Duodenal mucosa (tissue), 2 donors: Measurements from ENCODE around the gene NFAT5.
A peak's percentile ranks its signal among the peaks of the same experiment; 100 is the strongest.
"Not testable (repeated sequence)": the region's sequence is repeated elsewhere in the genome, so short reads cannot be mapped to it uniquely, and the experiment has no call there.

Experiments used
- H3K27ac ChIP-seq: one replicate; pipeline ENCODE4 v1.7.0; 2013; ENCODE audit warnings: low read depth, low read length
- H3K27me3 ChIP-seq, 2 donors: one replicate each; pipeline ENCODE4 v1.7.0; 2013; ENCODE audit warnings: low read length in 2 of 2, control low read depth in 1 of 2; ENCODE audit not compliant: insufficient read depth in 2 of 2, control insufficient read depth in 1 of 2
- H3K36me3 ChIP-seq, 2 donors: one replicate each; pipeline ENCODE4 v1.7.0; 2013; ENCODE audit warnings: low read length in 2 of 2, control low read depth in 1 of 2; ENCODE audit not compliant: insufficient read depth in 2 of 2, control insufficient read depth in 1 of 2
- H3K4me1 ChIP-seq, 2 donors: one replicate each; pipeline ENCODE4 v1.7.0; 2013; ENCODE audit warnings: low read length in 2 of 2, control low read depth in 1 of 2; ENCODE audit not compliant: insufficient read depth in 2 of 2, control insufficient read depth in 1 of 2
- H3K4me3 ChIP-seq, 2 donors: one replicate each; pipeline ENCODE4 v1.7.0; 2013; ENCODE audit warnings: low read length in 2 of 2, low read depth in 1 of 2
- H3K9ac ChIP-seq, 2 donors: one replicate each; pipeline ENCODE4 v1.7.0; 2013; ENCODE audit warnings: low read length in 2 of 2, low read depth in 1 of 2
- H3K9me3 ChIP-seq, 2 donors: one replicate each; pipeline ENCODE4 v1.7.0; 2013; ENCODE audit warnings: low read length in 2 of 2, control low read depth in 1 of 2; ENCODE audit not compliant: control insufficient read depth in 1 of 2

NFAT5 gene, protein sequence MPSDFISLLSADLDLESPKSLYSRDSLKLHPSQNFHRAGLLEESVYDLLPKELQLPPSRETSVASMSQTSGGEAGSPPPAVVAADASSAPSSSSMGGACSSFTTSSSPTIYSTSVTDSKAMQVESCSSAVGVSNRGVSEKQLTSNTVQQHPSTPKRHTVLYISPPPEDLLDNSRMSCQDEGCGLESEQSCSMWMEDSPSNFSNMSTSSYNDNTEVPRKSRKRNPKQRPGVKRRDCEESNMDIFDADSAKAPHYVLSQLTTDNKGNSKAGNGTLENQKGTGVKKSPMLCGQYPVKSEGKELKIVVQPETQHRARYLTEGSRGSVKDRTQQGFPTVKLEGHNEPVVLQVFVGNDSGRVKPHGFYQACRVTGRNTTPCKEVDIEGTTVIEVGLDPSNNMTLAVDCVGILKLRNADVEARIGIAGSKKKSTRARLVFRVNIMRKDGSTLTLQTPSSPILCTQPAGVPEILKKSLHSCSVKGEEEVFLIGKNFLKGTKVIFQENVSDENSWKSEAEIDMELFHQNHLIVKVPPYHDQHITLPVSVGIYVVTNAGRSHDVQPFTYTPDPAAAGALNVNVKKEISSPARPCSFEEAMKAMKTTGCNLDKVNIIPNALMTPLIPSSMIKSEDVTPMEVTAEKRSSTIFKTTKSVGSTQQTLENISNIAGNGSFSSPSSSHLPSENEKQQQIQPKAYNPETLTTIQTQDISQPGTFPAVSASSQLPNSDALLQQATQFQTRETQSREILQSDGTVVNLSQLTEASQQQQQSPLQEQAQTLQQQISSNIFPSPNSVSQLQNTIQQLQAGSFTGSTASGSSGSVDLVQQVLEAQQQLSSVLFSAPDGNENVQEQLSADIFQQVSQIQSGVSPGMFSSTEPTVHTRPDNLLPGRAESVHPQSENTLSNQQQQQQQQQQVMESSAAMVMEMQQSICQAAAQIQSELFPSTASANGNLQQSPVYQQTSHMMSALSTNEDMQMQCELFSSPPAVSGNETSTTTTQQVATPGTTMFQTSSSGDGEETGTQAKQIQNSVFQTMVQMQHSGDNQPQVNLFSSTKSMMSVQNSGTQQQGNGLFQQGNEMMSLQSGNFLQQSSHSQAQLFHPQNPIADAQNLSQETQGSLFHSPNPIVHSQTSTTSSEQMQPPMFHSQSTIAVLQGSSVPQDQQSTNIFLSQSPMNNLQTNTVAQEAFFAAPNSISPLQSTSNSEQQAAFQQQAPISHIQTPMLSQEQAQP (N-terminal part only)

DNA sequence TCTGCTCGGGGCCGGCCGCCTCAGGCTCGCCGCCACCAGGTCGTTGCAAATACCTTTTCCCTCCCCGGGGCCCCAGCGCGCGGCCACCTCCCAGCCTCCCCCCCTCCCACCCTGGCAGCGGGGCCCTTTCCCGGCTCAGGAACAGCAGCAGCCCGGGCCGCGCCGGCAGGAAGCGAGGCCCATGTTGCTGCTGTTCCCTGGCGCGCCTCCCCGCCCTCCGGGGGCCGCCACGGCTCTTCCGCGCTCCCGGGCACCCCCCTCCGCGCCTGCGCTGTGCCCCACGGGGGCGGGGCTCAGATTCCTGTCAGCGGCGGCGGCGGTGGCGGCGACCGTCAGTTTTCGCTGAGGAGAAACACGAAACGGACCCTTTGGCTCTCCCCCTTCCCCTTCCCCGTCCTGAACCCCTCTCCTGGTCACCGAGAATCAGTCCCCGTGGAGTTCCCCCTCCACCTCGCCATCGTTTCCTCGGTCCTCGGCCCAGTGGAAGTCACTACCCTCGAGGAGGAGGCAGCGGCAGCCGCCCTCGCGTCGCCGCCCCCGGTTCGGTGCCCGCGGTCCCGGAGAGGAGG lies at the start of gene NFAT5:
Gene NFAT5, plus strand, starts transcription at position 296 of the 569 bp plus-strand sequence. CDS start 336 bp downstream, outside the sequence.
- peak within 1 kb of the TSS; percentile 98 for H3K27ac ChIP-seq
- H3K27me3 ChIP-seq: no peaks in the 10 kb centered on the region
- peak within 1 kb of the TSS; percentile 82 to 91 for H3K4me3 ChIP-seq
- peak within 1 kb of the TSS; percentile 92 to 95 for H3K9ac ChIP-seq
- H3K9me3 ChIP-seq: no peaks in the 10 kb centered on the region
- H3K36me3 ChIP-seq: no peaks in the 10 kb centered on the region
- peaks cover 11 to 26% of the 10 kb centered on the region in 2 donors for H3K4me1 ChIP-seq

DNA sequence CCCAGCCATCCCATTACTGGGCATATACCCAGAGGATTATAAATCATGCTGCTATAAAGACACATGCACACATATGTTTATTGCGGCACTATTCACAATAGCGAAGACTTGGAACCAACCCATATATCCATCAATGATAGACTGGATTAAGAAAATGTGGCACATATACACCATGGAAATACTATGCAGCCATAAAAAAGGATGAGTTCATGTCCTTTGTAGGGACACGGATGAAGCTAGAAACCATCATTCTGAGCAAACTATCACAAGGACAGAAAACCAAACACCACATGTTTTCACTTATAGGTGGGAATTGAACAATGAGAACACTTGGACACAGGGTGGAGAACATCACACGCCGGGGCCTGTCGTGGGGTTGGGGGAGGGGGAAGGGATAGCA lies 47.9 kb upstream of the NFAT5 start:
- H3K4me3 ChIP-seq, H3K27me3 ChIP-seq, H3K36me3 ChIP-seq, H3K9ac ChIP-seq, H3K27ac ChIP-seq, H3K4me1 ChIP-seq, H3K9me3 ChIP-seq: not testable (repeated sequence)

DNA sequence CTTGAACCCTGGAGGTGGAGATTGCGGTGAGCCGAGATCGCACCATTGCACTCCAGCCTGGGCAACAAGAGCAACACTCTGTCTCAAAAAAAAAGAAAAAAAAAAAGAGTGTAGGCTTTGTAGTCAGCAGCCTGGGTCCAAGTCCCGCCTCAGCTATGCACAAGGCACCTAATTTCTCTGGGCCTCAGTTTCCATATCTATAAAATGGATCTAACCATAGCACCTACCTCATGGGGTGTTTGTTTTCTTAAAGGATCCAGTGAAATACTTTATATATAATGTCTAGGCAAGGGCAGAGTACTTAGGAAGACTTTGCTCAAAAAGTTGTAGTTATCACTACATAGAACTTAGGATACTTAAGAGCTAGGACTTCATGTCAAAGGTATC lies 45.4 kb upstream of the NFAT5 start:
- Histone ChIP-seq H3K4me1 (peaks cover 0 to 4% of the 10 kb centered on the region in 2 donors), H3K36me3 (no peaks in the 10 kb centered on the region), H3K4me3 (no peak overlapping the region), H3K27ac (no peak overlapping the region), H3K27me3 (no peaks in the 10 kb centered on the region), H3K9ac (no peak overlapping the region), H3K9me3 (no peaks in the 10 kb centered on the region)

DNA sequence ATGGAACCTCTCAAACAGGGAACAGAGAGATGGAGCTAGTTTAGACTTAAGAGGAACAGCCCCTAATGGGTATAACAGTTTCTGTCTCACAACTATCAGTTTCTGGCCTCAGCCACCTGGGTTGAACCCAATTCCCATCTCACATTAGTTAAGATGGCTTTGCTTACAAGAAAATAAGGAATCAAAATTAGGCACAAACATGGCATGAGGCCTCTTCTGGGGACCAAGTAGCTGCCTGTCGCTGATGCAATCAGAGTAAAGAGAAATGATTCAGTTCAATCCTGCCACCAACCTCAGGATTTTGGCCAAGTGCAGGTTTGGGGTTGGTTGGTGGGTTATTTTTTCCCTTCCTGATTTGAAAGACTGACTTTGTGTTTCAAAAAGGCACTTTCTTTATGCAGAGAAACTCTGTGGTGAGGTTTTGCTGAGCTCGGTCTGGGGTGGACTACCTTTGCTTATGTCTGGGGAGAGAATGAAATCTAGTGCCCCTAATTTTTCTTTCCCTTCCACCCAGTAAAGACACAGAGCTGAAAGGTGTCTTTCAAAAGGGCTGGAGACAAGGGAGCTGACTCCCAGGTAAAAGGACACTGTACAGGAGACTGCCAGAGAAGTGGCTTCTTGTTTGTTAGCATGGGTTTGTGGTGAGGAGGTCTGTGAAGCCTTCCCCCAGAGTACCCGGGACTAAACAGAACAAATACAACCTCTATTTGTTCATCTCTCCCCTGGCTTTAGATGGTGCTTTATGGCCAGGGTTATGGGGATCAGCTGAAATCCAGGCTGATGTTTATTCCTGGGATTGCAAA lies 44.8 kb upstream of the NFAT5 start:
- Histone ChIP-seq H3K4me1 (peaks cover 0 to 4% of the 10 kb centered on the region in 2 donors), H3K9ac (no peak overlapping the region), H3K27ac (no peak overlapping the region), H3K36me3 (no peaks in the 10 kb centered on the region), H3K27me3 (no peaks in the 10 kb centered on the region), H3K9me3 (no peaks in the 10 kb centered on the region), H3K4me3 (no peak overlapping the region)

DNA sequence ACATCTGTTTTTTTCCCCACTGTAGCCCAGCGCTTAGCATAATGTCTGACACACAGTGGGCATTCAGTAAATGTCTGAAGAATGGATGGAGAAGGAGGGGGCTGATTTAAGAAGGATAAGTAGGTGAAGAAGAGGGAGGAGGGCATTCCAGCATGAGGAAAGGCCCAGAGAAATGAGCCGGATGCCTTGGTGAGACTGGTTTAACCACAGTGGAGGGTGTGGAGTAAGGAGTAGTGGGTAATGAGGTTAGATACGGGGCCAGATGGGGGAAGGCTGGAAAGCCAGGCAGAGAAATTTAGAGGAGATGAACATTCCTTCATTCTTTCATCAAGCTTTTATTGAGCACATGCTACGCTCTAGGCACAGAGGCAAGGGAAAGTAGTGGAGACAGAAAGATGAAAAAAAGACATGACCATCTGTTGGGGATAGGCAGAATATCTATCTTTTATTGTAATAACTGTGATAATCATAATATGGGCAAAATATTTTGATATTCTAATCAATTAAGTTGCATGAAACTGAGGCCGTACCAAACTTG lies 43.7 kb upstream of the NFAT5 start:
- Histone ChIP-seq H3K27ac (no peak overlapping the region), H3K4me1 (peaks cover 0 to 4% of the 10 kb centered on the region in 2 donors), H3K4me3 (no peak overlapping the region), H3K9me3 (no peaks in the 10 kb centered on the region), H3K27me3 (no peaks in the 10 kb centered on the region), H3K36me3 (no peaks in the 10 kb centered on the region), H3K9ac (no peak overlapping the region)

DNA sequence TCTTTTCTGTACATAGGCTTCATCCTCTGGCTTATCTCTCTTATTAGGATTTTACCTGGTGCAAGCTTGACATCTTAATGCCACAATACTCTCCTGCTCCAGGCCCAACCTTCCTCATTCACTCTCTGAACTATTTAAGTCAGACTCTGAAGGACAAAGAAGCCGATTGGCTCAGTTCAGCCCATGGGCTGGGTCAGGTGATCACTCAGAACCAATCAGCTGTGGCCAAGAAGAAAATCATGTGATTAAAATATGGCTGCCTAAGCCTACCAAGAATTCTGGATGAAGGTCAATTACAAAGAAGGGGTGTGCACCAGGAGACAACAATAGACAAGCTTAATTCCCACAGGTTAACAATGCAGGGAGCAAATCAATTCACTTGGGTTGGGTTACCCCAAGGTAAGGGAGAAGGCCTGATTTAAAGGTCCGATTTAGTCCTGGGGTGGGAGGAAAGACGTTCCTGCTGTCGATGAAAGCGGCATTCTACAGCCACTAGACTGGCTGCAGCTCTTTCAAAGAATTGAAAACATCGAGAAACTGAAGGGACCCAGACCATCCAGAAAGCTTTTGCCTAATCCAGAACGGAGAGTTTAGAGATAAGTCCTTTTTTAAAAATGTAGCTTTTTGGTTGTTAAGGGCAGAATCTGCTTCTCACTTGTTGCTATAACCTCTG lies 42.9 kb upstream of the NFAT5 start:
- no peak overlapping the region for H3K4me3 ChIP-seq
- H3K36me3 ChIP-seq: no peaks in the 10 kb centered on the region
- no peak overlapping the region for H3K9ac ChIP-seq
- peaks cover 0 to 4% of the 10 kb centered on the region in 2 donors for H3K4me1 ChIP-seq
- H3K9me3 ChIP-seq: no peaks in the 10 kb centered on the region
- H3K27me3 ChIP-seq: no peaks in the 10 kb centered on the region
- H3K27ac ChIP-seq: no peak overlapping the region

DNA sequence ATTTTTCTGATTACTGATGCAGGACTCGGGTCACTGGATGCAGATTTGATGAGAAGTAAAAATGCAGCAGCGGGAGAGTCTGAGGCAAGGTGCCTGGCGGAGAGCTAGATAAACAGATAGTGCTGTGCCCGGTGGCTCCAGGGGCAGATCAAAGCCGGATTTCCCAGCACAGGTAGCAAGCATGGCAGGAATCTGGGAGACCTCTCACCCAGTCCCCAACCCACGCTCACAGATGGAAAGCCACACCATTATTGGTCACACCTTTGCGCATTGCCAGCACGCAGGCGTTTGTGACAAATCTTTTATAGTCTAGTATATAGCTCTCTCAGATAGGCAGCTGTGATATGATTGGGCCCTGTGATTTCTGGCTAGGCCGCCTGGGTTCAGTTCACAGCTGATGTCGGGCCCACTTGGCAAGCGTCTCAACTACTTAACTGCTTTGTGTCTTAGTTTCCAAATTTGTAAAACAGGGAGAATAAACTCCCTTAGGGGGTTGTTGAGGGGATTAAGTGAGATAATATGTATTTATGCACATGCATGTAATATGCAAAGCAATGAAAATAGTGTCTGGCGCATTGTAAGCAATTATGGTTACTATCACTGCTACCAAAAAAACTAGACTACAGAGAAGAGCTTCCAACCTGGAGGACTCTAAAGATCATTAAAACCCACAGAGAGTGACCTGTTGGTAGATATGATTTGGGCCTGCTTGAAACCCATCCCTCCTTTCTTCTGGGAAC lies 42.0 kb upstream of the NFAT5 start:
- H3K4me1 ChIP-seq: peaks cover 0 to 4% of the 10 kb centered on the region in 2 donors
- peak overlapping the region in 1 of 2 donors; percentile 6 for H3K4me3 ChIP-seq
- H3K27me3 ChIP-seq: no peaks in the 10 kb centered on the region
- no peaks in the 10 kb centered on the region for H3K36me3 ChIP-seq
- H3K9me3 ChIP-seq: no peaks in the 10 kb centered on the region
- H3K27ac ChIP-seq: no peak overlapping the region
- no peak overlapping the region for H3K9ac ChIP-seq

DNA sequence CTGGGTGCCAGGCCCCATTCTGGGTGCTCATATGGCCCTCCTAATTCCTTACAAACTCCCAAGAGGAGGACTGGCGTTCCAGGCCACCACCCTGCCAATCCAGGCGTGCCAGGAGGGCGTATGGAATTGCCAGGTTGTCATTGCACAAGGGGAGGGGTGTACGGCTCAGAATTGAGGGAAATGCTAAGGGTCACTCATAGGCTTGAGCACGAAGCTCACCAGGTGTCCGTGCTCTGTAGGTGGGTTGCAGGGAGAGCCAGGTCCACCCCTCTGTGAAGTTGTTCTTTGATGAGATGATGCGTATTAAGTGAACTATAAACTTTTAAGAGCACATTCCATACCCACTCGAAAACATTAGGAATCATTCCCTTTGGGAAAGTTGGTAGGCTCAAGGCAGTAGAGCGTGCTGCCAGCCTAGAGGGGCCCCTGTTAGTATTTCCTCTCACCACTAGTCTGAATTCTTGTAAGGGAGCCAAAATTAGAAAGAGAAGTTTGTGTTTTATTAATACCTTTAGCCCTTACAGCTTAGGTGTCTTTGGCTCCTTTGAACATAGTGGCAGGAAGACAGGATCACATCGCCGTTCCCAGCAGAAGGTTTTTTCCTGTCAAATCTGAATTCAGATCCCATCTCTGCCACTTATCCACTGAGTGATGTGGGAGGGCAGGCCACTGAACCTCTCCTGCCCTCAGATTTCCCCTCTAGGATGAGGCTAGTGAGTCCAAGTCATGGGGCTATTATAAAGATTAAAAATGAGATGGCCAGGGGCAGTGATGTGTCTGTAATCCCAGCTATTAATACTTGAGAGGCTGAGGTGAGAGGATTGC lies 38.7 kb upstream of the NFAT5 start:
- Histone ChIP-seq H3K4me1 (peaks cover 4 to 10% of the 10 kb centered on the region in 2 donors), H3K27ac (no peak overlapping the region), H3K36me3 (no peaks in the 10 kb centered on the region), H3K9ac (no peak overlapping the region), H3K4me3 (no peak overlapping the region), H3K27me3 (no peaks in the 10 kb centered on the region), H3K9me3 (no peaks in the 10 kb centered on the region)
